Chondrocyte (in vitro differentiated cells): ENCODE measurements around the gene LRP6. TPM values are rescaled to one million over a fixed set of nuclear protein-coding genes. Genes with fewer than 3 reads are reported as not detected.

Source experiments
- DNase-seq: peaks from one replicate; pipeline ENCODE4 v3.0.0; 2021; ENCODE audit warnings: mixed read lengths, low spot score
- H3K27ac Mint-ChIP-seq: one replicate; pipeline ENCODE4 v1.8.0; 2021; ENCODE audit warnings: mild to moderate bottlenecking, moderate library complexity, mixed read lengths; ENCODE audit not compliant: unreplicated experiment
- H3K27me3 Mint-ChIP-seq: 2 replicates; pipeline ENCODE4 v1.8.0; 2021; ENCODE audit warnings: low read depth, mixed read lengths
- H3K36me3 Mint-ChIP-seq: 2 replicates; pipeline ENCODE4 v1.8.0; 2021; ENCODE audit warnings: low read depth, mixed read lengths
- H3K4me1 Mint-ChIP-seq: 2 replicates; pipeline ENCODE4 v1.8.0; 2021; ENCODE audit warnings: low read depth, mild to moderate bottlenecking, mixed read lengths
- H3K4me3 Mint-ChIP-seq: one replicate; pipeline ENCODE4 v1.8.0; 2021; ENCODE audit warnings: mild to moderate bottlenecking, moderate library complexity, mixed read lengths; ENCODE audit not compliant: unreplicated experiment
- H3K9me3 Mint-ChIP-seq: 2 replicates; pipeline ENCODE4 v1.8.0; 2021; ENCODE audit warnings: low read depth, mixed read lengths
- CTCF ChIP-seq: fragments of 200-600 bp; sonication (generic); IDR thresholded peaks from 2 replicates; pipeline ENCODE4 v1.5.0; 2021; ENCODE audit warnings: antibody characterized with exemption, mild to moderate bottlenecking, moderate library complexity
- total RNA-seq: library from RNA; stranded (reverse); gene quantifications from 3 replicates; pipeline ENCODE4 v1.2.1, GENCODE V29; 2021

The LRP6 gene
- total RNA-seq, 1 donor from 2014 or later, result 41.4 TPM

GRCh38 chr12:12238605-12239004, 28.2 kb downstream of the LRP6 start:
- Mint-ChIP-seq H3K4me1 (peaks cover 45% of the 10 kb centered on the region), H3K9me3 (no peaks in the 10 kb centered on the region), H3K4me3 (no peak overlapping the region), H3K36me3 (peaks cover 2% of the 10 kb centered on the region), H3K27me3 (no peaks in the 10 kb centered on the region), H3K27ac (no peak overlapping the region)
- TF ChIP-seq CTCF, result no peak
- no peak for DNase-seq

GRCh38 chr12:12236896-12237295, 29.9 kb downstream of the LRP6 start:
- Mint-ChIP-seq H3K4me1 (peaks cover 38% of the 10 kb centered on the region), H3K9me3 (no peaks in the 10 kb centered on the region), H3K27me3 (no peaks in the 10 kb centered on the region), H3K36me3 (no peaks in the 10 kb centered on the region), H3K27ac (no peak overlapping the region), H3K4me3 (no peak overlapping the region)
- no peak for DNase-seq
- TF ChIP-seq CTCF, result no peak

GRCh38 chr12:12230275-12230674, 36.6 kb downstream of the LRP6 start:
- Mint-ChIP-seq H3K27ac (no peak overlapping the region), H3K4me3 (no peak overlapping the region), H3K27me3 (no peaks in the 10 kb centered on the region), H3K36me3 (peaks cover 3% of the 10 kb centered on the region), H3K9me3 (peaks cover 11% of the 10 kb centered on the region), H3K4me1 (peaks cover 23% of the 10 kb centered on the region)
- no peak for TF ChIP-seq CTCF
- DNase-seq, result no peak

- H3K27me3 Mint-ChIP-seq, result no peaks in the 10 kb centered on the region
- H3K9me3 Mint-ChIP-seq, result peaks cover 11% of the 10 kb centered on the region
- no peak for DNase-seq
- H3K4me1 Mint-ChIP-seq, result peaks cover 23% of the 10 kb centered on the region
- no peak for TF ChIP-seq CTCF
- H3K36me3 Mint-ChIP-seq, result peaks cover 3% of the 10 kb centered on the region
- no peak overlapping the region for H3K27ac Mint-ChIP-seq
- no peak overlapping the region for H3K4me3 Mint-ChIP-seq
These were observed 37.2 kb downstream of the LRP6 start for GRCh38 chr12:12229556-12230092.

GRCh38 chr12:12228402-12228801, 38.4 kb downstream of the LRP6 start:
- Mint-ChIP-seq H3K27ac (no peak overlapping the region), H3K27me3 (no peaks in the 10 kb centered on the region), H3K9me3 (peaks cover 11% of the 10 kb centered on the region), H3K36me3 (peaks cover 3% of the 10 kb centered on the region), H3K4me1 (peaks cover 32% of the 10 kb centered on the region), H3K4me3 (no peak overlapping the region)
- no peak for TF ChIP-seq CTCF
- DNase-seq, result no peak
